ENCODE measurements around the gene PLXND1. TPM values are rescaled to one million over a fixed set of nuclear protein-coding genes. Genes with fewer than 3 reads are reported as not detected.

Gene PLXND1
- total RNA-seq, 2 experiments from 2014 or later = 4.7 to 6.0 TPM

- no peak for TF ChIP-seq EZH2phosphoT487 (IDR thresholded peaks at IDR 0.05; ENCODE audit: borderline replicate concordance, low read depth, low read length)
- TF ChIP-seq, protein P1, sequence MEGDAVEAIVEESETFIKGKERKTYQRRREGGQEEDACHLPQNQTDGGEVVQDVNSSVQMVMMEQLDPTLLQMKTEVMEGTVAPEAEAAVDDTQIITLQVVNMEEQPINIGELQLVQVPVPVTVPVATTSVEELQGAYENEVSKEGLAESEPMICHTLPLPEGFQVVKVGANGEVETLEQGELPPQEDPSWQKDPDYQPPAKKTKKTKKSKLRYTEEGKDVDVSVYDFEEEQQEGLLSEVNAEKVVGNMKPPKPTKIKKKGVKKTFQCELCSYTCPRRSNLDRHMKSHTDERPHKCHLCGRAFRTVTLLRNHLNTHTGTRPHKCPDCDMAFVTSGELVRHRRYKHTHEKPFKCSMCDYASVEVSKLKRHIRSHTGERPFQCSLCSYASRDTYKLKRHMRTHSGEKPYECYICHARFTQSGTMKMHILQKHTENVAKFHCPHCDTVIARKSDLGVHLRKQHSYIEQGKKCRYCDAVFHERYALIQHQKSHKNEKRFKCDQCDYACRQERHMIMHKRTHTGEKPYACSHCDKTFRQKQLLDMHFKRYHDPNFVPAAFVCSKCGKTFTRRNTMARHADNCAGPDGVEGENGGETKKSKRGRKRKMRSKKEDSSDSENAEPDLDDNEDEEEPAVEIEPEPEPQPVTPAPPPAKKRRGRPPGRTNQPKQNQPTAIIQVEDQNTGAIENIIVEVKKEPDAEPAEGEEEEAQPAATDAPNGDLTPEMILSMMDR (conservative IDR thresholded peaks at IDR 0.05; ENCODE audit: low read length) = no peak
- Histone ChIP-seq H3K79me2 (ENCODE audit: insufficient read depth, low read depth, low read length) (no peaks in the 10 kb centered on the region), H3K27ac (ENCODE audit: low read depth, low read length, poor library complexity, severe bottlenecking) (no peak overlapping the region), H3K4me2 (ENCODE audit: low read length) (no peak overlapping the region), H4K20me1 (ENCODE audit: insufficient read depth, low read length) (no peaks in the 10 kb centered on the region), H3K9me2 (ENCODE audit: insufficient read depth, low read length) (no peaks in the 10 kb centered on the region), H2AFZ (ENCODE audit: low read length) (no peak overlapping the region), H3K4me3 (ENCODE audit: low read depth, low read length, poor library complexity, severe bottlenecking) (no peak overlapping the region), H3K9me3 (ENCODE audit: low read length) (no peaks in the 10 kb centered on the region), H3K36me3 (ENCODE audit: insufficient read depth, low read length) (no peaks in the 10 kb centered on the region), H3K4me1 (ENCODE audit: insufficient read depth, low read length, poor library complexity, severe bottlenecking) (peaks cover 12% of the 10 kb centered on the region)
- CTCF ChIA-PET (ENCODE audit: unreplicated experiment) = no interaction called here
- BruUV-seq (replicated peaks) = no TSS peak
- intact Hi-C loops (cut with micrococcal nuclease; ENCODE audit: unreplicated experiment) = no loop called here
- DNase-seq (ENCODE audit: low spot score) = no peak
- POLR2A ChIA-PET = interaction anchor here (0.7 kb wide), 1 partner anchor 9 kb away, joined by 4 read pairs; no protein-coding TSS in a partner anchor
Observed at GRCh38 chr3:129527262-129527661, 79.2 kb downstream of the PLXND1 start.

GRCh38 chr3:129526121-129526900 is 80.2 kb downstream of the PLXND1 start:
- H3K79me2 ChIP-seq (ENCODE audit: insufficient read depth, low read depth, low read length) = no peaks in the 10 kb centered on the region
- H3K9me3 ChIP-seq (ENCODE audit: low read length) = no peaks in the 10 kb centered on the region
- ChIA-PET CTCF (ENCODE audit: unreplicated experiment) (no interaction called here), POLR2A (interaction anchor here (0.6 to 1.3 kb wide), 6 partner anchors 33 to 271 kb away, joined by 3 to 6 read pairs (median 4); no protein-coding TSS in a partner anchor)
- intact Hi-C loops (cut with micrococcal nuclease; ENCODE audit: unreplicated experiment) = no loop called here
- peak overlapping the region; percentile 35 for H3K27ac ChIP-seq (ENCODE audit: low read depth, low read length, poor library complexity, severe bottlenecking)
- peak; percentile 80 for DNase-seq (ENCODE audit: low spot score)
- H3K4me3 ChIP-seq (ENCODE audit: low read depth, low read length, poor library complexity, severe bottlenecking) = no peak overlapping the region
- peak overlapping the region; percentile 90 for H2AFZ ChIP-seq (ENCODE audit: low read length)
- H3K36me3 ChIP-seq (ENCODE audit: insufficient read depth, low read length) = no peaks in the 10 kb centered on the region
- peak overlapping the region; percentile 63 for H3K4me2 ChIP-seq (ENCODE audit: low read length)
- no peaks in the 10 kb centered on the region for H3K9me2 ChIP-seq (ENCODE audit: insufficient read depth, low read length)
- TF ChIP-seq, protein P1 (conservative IDR thresholded peaks at IDR 0.05; ENCODE audit: low read length) = no peak
- TF ChIP-seq EZH2phosphoT487 (IDR thresholded peaks at IDR 0.05; ENCODE audit: borderline replicate concordance, low read depth, low read length) = no peak
- BruUV-seq (replicated peaks) = no TSS peak
- H4K20me1 ChIP-seq (ENCODE audit: insufficient read depth, low read length) = no peaks in the 10 kb centered on the region
- H3K4me1 ChIP-seq (ENCODE audit: insufficient read depth, low read length, poor library complexity, severe bottlenecking) = peaks cover 12% of the 10 kb centered on the region
